ENCODE measurements around the gene GRP.
"Not testable (repeated sequence)": the region's sequence is repeated elsewhere in the genome, so short reads cannot be mapped to it uniquely, and the experiment has no call there.

The GRP gene

DNA sequence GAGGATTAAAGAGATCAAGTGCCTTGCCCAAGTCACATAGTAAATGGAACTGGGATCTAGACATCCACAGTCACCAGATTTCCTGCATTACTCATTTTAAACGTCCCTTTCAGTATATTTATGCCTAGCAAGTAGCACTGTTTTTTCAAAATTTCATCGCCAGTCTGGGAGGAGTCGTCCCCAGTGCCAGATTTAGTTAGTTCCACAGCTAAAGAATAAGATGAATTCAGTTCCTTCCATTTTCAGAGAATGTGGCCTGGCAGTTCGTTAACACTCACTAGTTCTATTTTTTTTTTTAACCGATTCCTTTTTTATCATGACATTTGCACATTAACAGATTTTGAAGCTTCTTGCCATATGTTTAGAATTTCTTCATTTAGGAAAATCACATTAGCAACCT is 11.2 kb downstream of the GRP start:
- Histone ChIP-seq H3K4me1 (ENCODE audit: control insufficient read depth, insufficient read depth, low read length) (no peaks in the 10 kb centered on the region), H3K36me3 (ENCODE audit: control insufficient read depth, insufficient read depth, low read length) (no peaks in the 10 kb centered on the region), H3K4me3 (ENCODE audit: low read depth, low read length) (no peak overlapping the region), H3K27me3 (ENCODE audit: control insufficient read depth, insufficient read depth, low read length) (peaks cover 39% of the 10 kb centered on the region), H3K9ac (ENCODE audit: low read depth, low read length) (no peak overlapping the region), H3K9me3 (ENCODE audit: control insufficient read depth, insufficient read depth, low read length) (no peaks in the 10 kb centered on the region)

DNA sequence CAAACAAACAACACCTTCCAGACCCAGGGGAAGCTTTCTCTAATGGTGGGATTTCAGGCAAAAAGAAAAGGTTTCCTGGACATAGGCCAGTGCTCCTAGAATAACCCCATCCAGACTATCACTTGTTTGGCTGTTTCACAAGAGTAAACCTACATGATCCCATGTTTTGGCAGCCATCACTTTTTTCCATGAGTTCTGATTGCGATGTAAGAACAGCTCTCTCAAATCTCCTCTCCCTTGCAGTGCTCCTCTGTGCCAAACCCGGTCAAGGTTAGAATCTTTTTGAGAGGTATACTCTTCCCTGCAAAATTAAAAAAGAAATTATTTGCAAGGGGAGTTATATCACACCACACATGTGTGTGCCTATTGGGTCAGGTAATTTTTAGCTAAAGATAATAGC is 11.9 kb downstream of the GRP start:
- H3K36me3 ChIP-seq (ENCODE audit: control insufficient read depth, insufficient read depth, low read length): no peaks in the 10 kb centered on the region
- no peak overlapping the region for H3K9ac ChIP-seq (ENCODE audit: low read depth, low read length)
- no peak overlapping the region for H3K4me3 ChIP-seq (ENCODE audit: low read depth, low read length)
- H3K27me3 ChIP-seq (ENCODE audit: control insufficient read depth, insufficient read depth, low read length): peaks cover 33% of the 10 kb centered on the region
- H3K4me1 ChIP-seq (ENCODE audit: control insufficient read depth, insufficient read depth, low read length): no peaks in the 10 kb centered on the region
- no peaks in the 10 kb centered on the region for H3K9me3 ChIP-seq (ENCODE audit: control insufficient read depth, insufficient read depth, low read length)

DNA sequence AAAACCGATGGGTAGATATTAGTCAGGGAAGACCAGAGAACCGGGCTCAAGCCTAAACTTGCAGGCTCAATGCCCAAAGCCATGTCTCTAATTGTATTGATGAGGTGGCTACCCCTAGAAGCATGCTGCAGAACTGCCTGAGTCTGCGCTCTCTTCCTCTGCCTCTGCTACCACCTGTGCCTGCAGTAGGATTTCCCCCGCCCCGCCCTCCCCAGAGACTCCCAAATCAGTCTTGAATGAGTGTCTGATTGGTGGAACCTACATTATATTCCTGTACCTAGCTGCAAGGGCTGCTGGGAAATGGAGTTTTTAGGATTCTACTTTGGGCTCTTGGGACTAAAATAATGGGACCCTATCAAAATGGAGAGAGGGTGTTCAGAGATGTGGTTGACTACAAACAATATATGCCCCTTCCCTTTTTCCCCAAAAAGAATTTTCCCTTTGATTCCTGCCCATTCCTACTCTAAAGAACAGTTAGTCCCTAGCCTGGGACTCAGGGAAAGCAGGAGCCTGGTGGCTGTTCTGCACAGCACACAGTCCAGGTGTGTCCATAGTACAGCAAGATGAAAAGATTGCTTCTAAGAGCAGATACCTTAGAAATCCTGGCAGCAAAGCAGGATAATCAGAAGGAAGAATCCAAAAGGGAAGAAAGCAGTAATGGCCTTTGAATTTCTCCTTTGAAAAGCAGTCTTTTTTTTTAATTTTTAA is 12.5 kb downstream of the GRP start:
- H3K27me3 ChIP-seq (ENCODE audit: control insufficient read depth, insufficient read depth, low read length): peaks cover 28% of the 10 kb centered on the region
- H3K9ac ChIP-seq (ENCODE audit: low read depth, low read length): no peak overlapping the region
- H3K4me1 ChIP-seq (ENCODE audit: control insufficient read depth, insufficient read depth, low read length): no peaks in the 10 kb centered on the region
- H3K36me3 ChIP-seq (ENCODE audit: control insufficient read depth, insufficient read depth, low read length): no peaks in the 10 kb centered on the region
- no peak overlapping the region for H3K4me3 ChIP-seq (ENCODE audit: low read depth, low read length)
- H3K9me3 ChIP-seq (ENCODE audit: control insufficient read depth, insufficient read depth, low read length): no peaks in the 10 kb centered on the region

DNA sequence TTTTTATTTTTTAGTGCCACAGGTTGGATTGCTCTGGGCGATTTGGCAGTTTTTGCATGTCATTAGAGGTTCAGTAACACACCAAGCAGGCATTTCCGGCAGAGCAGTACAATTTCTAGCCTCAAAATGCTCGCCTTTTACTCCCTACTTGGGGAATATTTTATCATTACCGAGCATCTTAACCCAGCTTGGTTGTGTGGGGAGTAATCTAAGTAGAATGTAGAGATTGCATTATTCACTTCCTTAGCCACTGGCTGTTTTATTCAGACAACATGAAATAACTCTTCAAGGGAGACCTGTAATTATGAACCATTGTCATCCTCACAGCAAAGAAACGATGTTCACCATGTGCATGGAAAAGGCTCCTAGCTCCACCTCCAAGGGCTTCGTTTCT is 13.1 kb downstream of the GRP start:
- no peak overlapping the region for H3K4me3 ChIP-seq (ENCODE audit: low read depth, low read length)

DNA sequence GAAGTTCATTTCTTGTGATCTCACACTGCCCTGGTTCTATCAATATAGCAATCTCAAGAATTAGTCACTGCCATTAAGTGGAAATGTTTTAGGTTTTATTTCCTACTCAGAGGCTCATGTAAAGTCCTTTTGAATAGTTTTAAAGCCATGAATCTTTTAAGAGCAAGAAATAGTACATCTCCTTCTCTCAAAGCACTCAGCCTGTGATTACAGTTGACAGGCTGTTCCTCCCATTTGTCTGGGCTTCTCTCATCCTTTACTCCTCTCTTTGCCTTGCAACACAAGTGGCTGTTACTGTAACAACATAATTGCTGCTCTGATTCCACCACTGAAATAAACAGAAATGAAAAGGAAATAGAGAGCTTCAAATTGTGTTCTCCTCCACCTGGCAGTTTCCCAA is 18.4 kb downstream of the GRP start:
- Histone ChIP-seq H3K4me1 (ENCODE audit: control insufficient read depth, insufficient read depth, low read length) (no peaks in the 10 kb centered on the region), H3K36me3 (ENCODE audit: control insufficient read depth, insufficient read depth, low read length) (no peaks in the 10 kb centered on the region), H3K9ac (ENCODE audit: low read depth, low read length) (no peak overlapping the region), H3K4me3 (ENCODE audit: low read depth, low read length) (no peak overlapping the region), H3K9me3 (ENCODE audit: control insufficient read depth, insufficient read depth, low read length) (no peaks in the 10 kb centered on the region), H3K27me3 (ENCODE audit: control insufficient read depth, insufficient read depth, low read length) (no peaks in the 10 kb centered on the region)

More for the DNA sequence above, 13.1 kb downstream of the GRP start:
- Histone ChIP-seq H3K4me1 (ENCODE audit: control insufficient read depth, insufficient read depth, low read length) (no peaks in the 10 kb centered on the region), H3K9me3 (ENCODE audit: control insufficient read depth, insufficient read depth, low read length) (no peaks in the 10 kb centered on the region), H3K9ac (ENCODE audit: low read depth, low read length) (no peak overlapping the region), H3K27me3 (ENCODE audit: control insufficient read depth, insufficient read depth, low read length) (peaks cover 23% of the 10 kb centered on the region), H3K36me3 (ENCODE audit: control insufficient read depth, insufficient read depth, low read length) (no peaks in the 10 kb centered on the region)

DNA sequence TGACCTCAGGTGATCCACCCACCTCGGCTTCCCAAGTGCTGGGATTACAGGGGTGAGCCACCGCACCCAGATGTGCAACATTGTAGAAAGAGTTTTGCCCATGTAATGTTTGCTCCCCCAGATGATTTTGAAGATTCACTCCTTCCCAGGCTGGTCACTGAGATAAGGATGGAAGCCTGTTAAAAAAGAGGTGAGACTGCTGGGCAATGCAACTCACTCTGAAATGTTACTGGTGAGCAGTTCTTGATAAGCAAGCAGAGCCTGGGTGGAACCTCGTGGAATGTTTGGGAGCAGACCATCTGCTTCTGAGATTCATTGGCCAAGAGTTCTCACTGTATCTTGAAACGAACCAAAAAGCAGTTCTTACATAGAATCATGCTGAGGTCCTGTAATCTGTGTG is 19.7 kb downstream of the GRP start:
- Histone ChIP-seq H3K9ac (ENCODE audit: low read depth, low read length) (no peak overlapping the region), H3K9me3 (ENCODE audit: control insufficient read depth, insufficient read depth, low read length) (no peaks in the 10 kb centered on the region), H3K36me3 (ENCODE audit: control insufficient read depth, insufficient read depth, low read length) (no peaks in the 10 kb centered on the region), H3K4me3 (ENCODE audit: low read depth, low read length) (no peak overlapping the region), H3K27me3 (ENCODE audit: control insufficient read depth, insufficient read depth, low read length) (no peaks in the 10 kb centered on the region), H3K4me1 (ENCODE audit: control insufficient read depth, insufficient read depth, low read length) (no peaks in the 10 kb centered on the region)

DNA sequence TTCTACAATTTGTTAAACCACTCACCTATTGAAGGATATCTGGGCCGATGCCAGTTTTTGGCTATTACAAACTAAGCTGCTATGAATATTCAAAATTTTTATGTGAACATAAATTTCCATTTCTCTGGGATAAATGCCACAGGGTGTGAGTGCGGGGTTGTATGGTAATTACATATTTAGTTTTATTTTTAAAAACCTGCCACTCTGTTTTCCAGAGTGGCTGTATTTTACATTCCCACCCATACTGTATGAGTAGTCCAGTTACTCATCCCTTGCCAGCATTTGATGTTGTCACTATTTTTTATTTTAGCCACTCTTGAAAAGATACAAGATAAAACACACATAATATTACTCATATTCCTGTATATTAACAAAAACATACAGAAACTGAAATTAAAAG is 22.9 kb downstream of the GRP start:
- Histone ChIP-seq H3K9me3 (ENCODE audit: control insufficient read depth, insufficient read depth, low read length) (no peaks in the 10 kb centered on the region), H3K9ac (ENCODE audit: low read depth, low read length) (no peak overlapping the region), H3K27me3 (ENCODE audit: control insufficient read depth, insufficient read depth, low read length) (peaks cover 18% of the 10 kb centered on the region), H3K36me3 (ENCODE audit: control insufficient read depth, insufficient read depth, low read length) (no peaks in the 10 kb centered on the region), H3K4me3 (ENCODE audit: low read depth, low read length) (no peak overlapping the region), H3K4me1 (ENCODE audit: control insufficient read depth, insufficient read depth, low read length) (peaks cover 2% of the 10 kb centered on the region)

DNA sequence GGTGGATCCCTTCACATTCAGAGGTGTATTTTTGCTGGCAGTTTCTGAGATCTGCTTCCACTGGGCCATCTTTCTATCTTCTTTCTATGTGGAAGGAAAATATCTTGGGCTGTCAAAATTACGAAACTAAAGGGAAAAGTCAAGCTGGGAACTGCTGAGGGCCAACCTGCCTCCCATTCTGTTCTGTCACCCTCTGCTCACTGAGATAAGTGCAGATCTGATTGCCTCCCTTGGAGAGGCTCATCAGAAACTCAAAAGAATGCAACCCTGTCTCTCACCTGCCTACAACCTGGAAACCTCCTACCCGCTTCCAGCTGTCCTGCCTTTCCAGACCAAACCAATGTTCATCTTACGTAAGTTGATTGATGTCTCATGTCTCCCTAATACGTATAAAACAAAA is 26.8 kb downstream of the GRP start:
- Histone ChIP-seq H3K9me3 (ENCODE audit: control insufficient read depth, insufficient read depth, low read length) (no peaks in the 10 kb centered on the region), H3K27me3 (ENCODE audit: control insufficient read depth, insufficient read depth, low read length) (peaks cover 28% of the 10 kb centered on the region), H3K9ac (ENCODE audit: low read depth, low read length) (no peak overlapping the region)

DNA sequence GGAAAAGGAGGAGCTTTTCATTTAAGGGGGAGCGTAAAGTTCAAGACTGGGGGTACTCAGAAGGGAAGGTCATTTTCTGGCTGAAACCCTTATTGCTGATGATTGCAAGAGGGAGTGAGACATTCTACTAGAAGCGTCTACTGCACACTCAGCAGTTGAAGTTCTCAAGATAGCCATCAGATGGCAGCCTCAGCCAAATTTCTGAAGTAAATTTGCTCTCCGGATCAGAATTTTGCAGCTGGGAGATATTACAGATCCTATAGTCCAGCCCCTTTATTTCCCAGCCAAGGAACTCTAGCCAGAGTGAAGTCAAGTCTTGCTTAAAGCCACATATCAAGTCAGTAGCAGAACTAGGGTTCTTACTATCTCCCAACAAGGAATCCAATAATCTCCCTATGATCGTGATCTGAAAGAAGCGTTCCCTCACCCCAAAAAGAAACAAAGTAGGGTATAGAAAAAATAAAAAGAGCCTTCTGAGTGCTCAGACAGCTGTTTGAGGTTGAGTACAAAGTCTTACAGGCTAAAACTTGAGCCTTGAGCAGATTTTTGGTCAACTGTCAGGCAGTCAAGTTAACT is 29.3 kb downstream of the GRP start:
- Histone ChIP-seq H3K27me3 (ENCODE audit: control insufficient read depth, insufficient read depth, low read length) (peaks cover 28% of the 10 kb centered on the region), H3K4me3 (ENCODE audit: low read depth, low read length) (no peak overlapping the region), H3K36me3 (ENCODE audit: control insufficient read depth, insufficient read depth, low read length) (no peaks in the 10 kb centered on the region), H3K4me1 (ENCODE audit: control insufficient read depth, insufficient read depth, low read length) (peaks cover 2% of the 10 kb centered on the region), H3K9me3 (ENCODE audit: control insufficient read depth, insufficient read depth, low read length) (no peaks in the 10 kb centered on the region), H3K9ac (ENCODE audit: low read depth, low read length) (no peak overlapping the region)

More for the DNA sequence above, 26.8 kb downstream of the GRP start:
- no peak overlapping the region for H3K4me3 ChIP-seq (ENCODE audit: low read depth, low read length)
- H3K36me3 ChIP-seq (ENCODE audit: control insufficient read depth, insufficient read depth, low read length): no peaks in the 10 kb centered on the region
- H3K4me1 ChIP-seq (ENCODE audit: control insufficient read depth, insufficient read depth, low read length): peaks cover 2% of the 10 kb centered on the region

DNA sequence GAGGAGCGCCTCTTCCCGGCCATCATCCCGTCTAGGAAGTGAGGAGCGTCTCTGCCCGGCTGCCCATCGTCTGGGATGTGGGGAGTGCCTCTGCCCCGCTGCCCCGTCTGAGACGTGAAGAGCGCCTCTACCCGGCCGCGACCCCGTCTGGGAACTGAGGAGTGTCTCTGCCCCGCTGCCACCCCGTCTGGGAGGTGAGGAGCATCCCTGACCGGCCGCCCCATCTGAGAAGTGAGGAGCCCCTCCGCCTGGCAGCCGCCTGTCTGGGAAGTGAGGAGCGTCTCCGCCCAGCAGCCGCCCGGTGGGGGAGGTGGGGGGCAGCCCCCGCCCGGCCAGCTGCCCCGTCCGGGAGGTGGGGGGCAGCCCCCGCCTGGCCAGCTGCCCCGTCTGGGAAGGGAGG is 35.5 kb downstream of the GRP start:
- H3K36me3 ChIP-seq (ENCODE audit: control insufficient read depth, insufficient read depth, low read length); H3K4me1 ChIP-seq (ENCODE audit: control insufficient read depth, insufficient read depth, low read length); H3K9me3 ChIP-seq (ENCODE audit: control insufficient read depth, insufficient read depth, low read length); H3K9ac ChIP-seq (ENCODE audit: low read depth, low read length); H3K27me3 ChIP-seq (ENCODE audit: control insufficient read depth, insufficient read depth, low read length); H3K4me3 ChIP-seq (ENCODE audit: low read depth, low read length): not testable (repeated sequence)

DNA sequence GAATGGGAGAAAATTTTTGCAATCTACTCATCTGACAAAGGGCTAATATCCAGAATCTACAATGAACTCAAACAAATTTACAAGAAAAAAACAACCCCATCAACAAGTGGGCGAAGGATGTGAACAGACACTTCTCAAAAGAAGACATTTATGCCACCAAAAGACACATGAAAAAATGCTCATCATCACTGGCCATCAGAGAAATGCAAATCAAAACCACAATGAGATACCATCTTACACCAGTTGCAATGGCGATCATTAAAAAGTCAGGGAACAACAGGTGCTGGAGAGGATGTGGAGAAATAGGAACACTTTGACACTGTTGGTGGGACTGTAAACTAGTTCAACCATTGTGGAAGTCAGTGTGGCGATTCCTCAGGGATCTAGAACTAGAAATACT is 41.9 kb downstream of the GRP start:
- not testable (repeated sequence) for H3K4me1 ChIP-seq (ENCODE audit: control insufficient read depth, insufficient read depth, low read length); H3K9ac ChIP-seq (ENCODE audit: low read depth, low read length); H3K9me3 ChIP-seq (ENCODE audit: control insufficient read depth, insufficient read depth, low read length); H3K36me3 ChIP-seq (ENCODE audit: control insufficient read depth, insufficient read depth, low read length); H3K4me3 ChIP-seq (ENCODE audit: low read depth, low read length)
- H3K27me3 ChIP-seq (ENCODE audit: control insufficient read depth, insufficient read depth, low read length): peaks cover 48% of the 10 kb centered on the region

DNA sequence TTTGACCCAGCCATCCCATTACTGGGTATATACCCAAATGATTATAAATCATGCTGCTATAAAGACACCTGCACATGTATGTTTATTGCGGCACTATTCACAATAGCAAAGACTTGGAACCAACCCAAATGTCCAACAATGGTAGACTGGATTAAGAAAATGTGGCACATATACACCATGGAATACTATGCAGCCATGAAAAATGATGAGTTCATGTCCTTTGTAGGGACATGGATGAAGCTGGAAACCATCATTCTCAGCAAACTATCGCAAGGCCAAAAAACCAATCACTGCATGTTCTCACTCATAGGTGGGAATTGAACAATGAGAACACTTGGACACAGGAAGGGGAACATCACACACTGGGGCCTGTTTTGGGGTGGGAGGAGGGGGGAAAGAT is 42.3 kb downstream of the GRP start:
- not testable (repeated sequence) for H3K9ac ChIP-seq (ENCODE audit: low read depth, low read length); H3K36me3 ChIP-seq (ENCODE audit: control insufficient read depth, insufficient read depth, low read length); H3K4me3 ChIP-seq (ENCODE audit: low read depth, low read length); H3K9me3 ChIP-seq (ENCODE audit: control insufficient read depth, insufficient read depth, low read length); H3K4me1 ChIP-seq (ENCODE audit: control insufficient read depth, insufficient read depth, low read length)
- peaks cover 52% of the 10 kb centered on the region for H3K27me3 ChIP-seq (ENCODE audit: control insufficient read depth, insufficient read depth, low read length)

All from iPS-15b (cell line).